ENCODE results near the gene ARID1B.

Gene ARID1B

GRCh38 chr6:157203312-157203744 lies 426.1 kb downstream of the ARID1B start:
- Histone ChIP-seq H3K36me3 (ENCODE audit: insufficient read depth, low read length) (peaks cover 6% of the 10 kb centered on the region), H3K4me1 (ENCODE audit: insufficient read depth, low read length) (no peaks in the 10 kb centered on the region), H3K9me3 (ENCODE audit: control insufficient read depth, insufficient read depth, low read length) (no peaks in the 10 kb centered on the region), H3K9ac (ENCODE audit: low read depth, low read length) (no peak overlapping the region)

- Histone ChIP-seq H3K4me1 (ENCODE audit: insufficient read depth, low read length) (no peaks in the 10 kb centered on the region), H3K36me3 (ENCODE audit: insufficient read depth, low read length) (peaks cover 5% of the 10 kb centered on the region), H3K9me3 (ENCODE audit: control insufficient read depth, insufficient read depth, low read length) (no peaks in the 10 kb centered on the region), H3K9ac (ENCODE audit: low read depth, low read length) (no peak overlapping the region)
Observed at GRCh38 chr6:157203764-157204163, 426.6 kb downstream of the ARID1B start.

GRCh38 chr6:157205473-157206358 lies 428.5 kb downstream of the ARID1B start:
- Histone ChIP-seq H3K9me3 (ENCODE audit: control insufficient read depth, insufficient read depth, low read length) (no peaks in the 10 kb centered on the region), H3K9ac (ENCODE audit: low read depth, low read length) (no peak overlapping the region), H3K4me1 (ENCODE audit: insufficient read depth, low read length) (no peaks in the 10 kb centered on the region), H3K36me3 (ENCODE audit: insufficient read depth, low read length) (peaks cover 3% of the 10 kb centered on the region)

GRCh38 chr6:157206359-157206815 lies 429.2 kb downstream of the ARID1B start:
- Histone ChIP-seq H3K9ac (ENCODE audit: low read depth, low read length) (no peak overlapping the region), H3K4me1 (ENCODE audit: insufficient read depth, low read length) (no peaks in the 10 kb centered on the region), H3K9me3 (ENCODE audit: control insufficient read depth, insufficient read depth, low read length) (no peaks in the 10 kb centered on the region), H3K36me3 (ENCODE audit: insufficient read depth, low read length) (peaks cover 3% of the 10 kb centered on the region)

GRCh38 chr6:157207521-157208076 lies 430.4 kb downstream of the ARID1B start:
- no peak overlapping the region for H3K9ac ChIP-seq (ENCODE audit: low read depth, low read length)
- no peaks in the 10 kb centered on the region for H3K9me3 ChIP-seq (ENCODE audit: control insufficient read depth, insufficient read depth, low read length)
- peaks cover 3% of the 10 kb centered on the region; the same call in 1 of the 2 replicates for H3K36me3 ChIP-seq (ENCODE audit: insufficient read depth, low read length)
- H3K4me1 ChIP-seq (ENCODE audit: insufficient read depth, low read length) = no peaks in the 10 kb centered on the region

- no peaks in the 10 kb centered on the region for H3K9me3 ChIP-seq (ENCODE audit: control insufficient read depth, insufficient read depth, low read length)
- no peak overlapping the region for H3K9ac ChIP-seq (ENCODE audit: low read depth, low read length)
- no peaks in the 10 kb centered on the region for H3K4me1 ChIP-seq (ENCODE audit: insufficient read depth, low read length)
- H3K36me3 ChIP-seq (ENCODE audit: insufficient read depth, low read length) = peaks cover 3% of the 10 kb centered on the region; the same call in 1 of the 2 replicates
Observed at GRCh38 chr6:157209865-157210530, 432.8 kb downstream of the ARID1B start.

GRCh38 chr6:157210954-157211353 lies 433.8 kb downstream of the ARID1B start:
- Histone ChIP-seq H3K9ac (ENCODE audit: low read depth, low read length) (no peak overlapping the region), H3K9me3 (ENCODE audit: control insufficient read depth, insufficient read depth, low read length) (no peaks in the 10 kb centered on the region), H3K4me1 (ENCODE audit: insufficient read depth, low read length) (no peaks in the 10 kb centered on the region), H3K36me3 (ENCODE audit: insufficient read depth, low read length) (peaks cover 3% of the 10 kb centered on the region; the same call in 1 of the 2 replicates)

- Histone ChIP-seq H3K9ac (ENCODE audit: low read depth, low read length) (no peak overlapping the region), H3K4me1 (ENCODE audit: insufficient read depth, low read length) (no peaks in the 10 kb centered on the region), H3K9me3 (ENCODE audit: control insufficient read depth, insufficient read depth, low read length) (no peaks in the 10 kb centered on the region), H3K36me3 (ENCODE audit: insufficient read depth, low read length) (peaks cover under 1% of the 10 kb centered on the region; the same call in 1 of the 2 replicates)
Observed at GRCh38 chr6:157211603-157212455, 434.7 kb downstream of the ARID1B start.

GRCh38 chr6:157213426-157213825 lies 436.2 kb downstream of the ARID1B start:
- no peaks in the 10 kb centered on the region; the same call in 1 of the 2 replicates for H3K36me3 ChIP-seq (ENCODE audit: insufficient read depth, low read length)
- no peak overlapping the region for H3K9ac ChIP-seq (ENCODE audit: low read depth, low read length)
- no peaks in the 10 kb centered on the region for H3K4me1 ChIP-seq (ENCODE audit: insufficient read depth, low read length)
- H3K9me3 ChIP-seq (ENCODE audit: control insufficient read depth, insufficient read depth, low read length) = no peaks in the 10 kb centered on the region

GRCh38 chr6:157213907-157214565 lies 436.9 kb downstream of the ARID1B start:
- no peak overlapping the region for H3K9ac ChIP-seq (ENCODE audit: low read depth, low read length)
- H3K36me3 ChIP-seq (ENCODE audit: insufficient read depth, low read length) = no peaks in the 10 kb centered on the region; the same call in 1 of the 2 replicates
- H3K9me3 ChIP-seq (ENCODE audit: control insufficient read depth, insufficient read depth, low read length) = no peaks in the 10 kb centered on the region
- H3K4me1 ChIP-seq (ENCODE audit: insufficient read depth, low read length) = peaks cover 3% of the 10 kb centered on the region; the same call in 1 of the 2 replicates

GRCh38 chr6:157215717-157216116 lies 438.5 kb downstream of the ARID1B start:
- no peaks in the 10 kb centered on the region for H3K9me3 ChIP-seq (ENCODE audit: control insufficient read depth, insufficient read depth, low read length)
- peaks cover 8% of the 10 kb centered on the region; the same call in 1 of the 2 replicates for H3K4me1 ChIP-seq (ENCODE audit: insufficient read depth, low read length)
- no peak overlapping the region for H3K9ac ChIP-seq (ENCODE audit: low read depth, low read length)
- H3K36me3 ChIP-seq (ENCODE audit: insufficient read depth, low read length) = no peaks in the 10 kb centered on the region; the same call in 1 of the 2 replicates

- no peak overlapping the region for H3K9ac ChIP-seq (ENCODE audit: low read depth, low read length)
Observed at GRCh38 chr6:157216570-157216969, 439.4 kb downstream of the ARID1B start.

GRCh38 chr6:157217198-157217893 lies 440.2 kb downstream of the ARID1B start:
- Histone ChIP-seq H3K9me3 (ENCODE audit: control insufficient read depth, insufficient read depth, low read length) (no peaks in the 10 kb centered on the region), H3K36me3 (ENCODE audit: insufficient read depth, low read length) (no peaks in the 10 kb centered on the region), H3K4me1 (ENCODE audit: insufficient read depth, low read length) (peaks cover 8% of the 10 kb centered on the region; the same call in 1 of the 2 replicates), H3K9ac (ENCODE audit: low read depth, low read length) (no peak overlapping the region)

More at GRCh38 chr6:157216570-157216969, 439.4 kb downstream of the ARID1B start:
- no peaks in the 10 kb centered on the region for H3K36me3 ChIP-seq (ENCODE audit: insufficient read depth, low read length)
- H3K4me1 ChIP-seq (ENCODE audit: insufficient read depth, low read length) = peaks cover 8% of the 10 kb centered on the region; the same call in 1 of the 2 replicates
- no peaks in the 10 kb centered on the region for H3K9me3 ChIP-seq (ENCODE audit: control insufficient read depth, insufficient read depth, low read length)
